HUDEP-2 (cell line): Measurements from ENCODE around the gene ZNF341.
A peak's percentile ranks its signal among the peaks of the same experiment; 100 is the strongest.

Source experiments
- DNase-seq, 76 experiments: peaks; one replicate each; lab custom pipeline; 2025; ENCODE audit not compliant: unreplicated experiment in 76 of 76; lab: John Stamatoyannopoulos, UW

ZNF341 gene

GRCh38 chr20:33838035-33838864, 106.5 kb downstream of the ZNF341 start:
- DNase-seq, result no peak

DNA sequence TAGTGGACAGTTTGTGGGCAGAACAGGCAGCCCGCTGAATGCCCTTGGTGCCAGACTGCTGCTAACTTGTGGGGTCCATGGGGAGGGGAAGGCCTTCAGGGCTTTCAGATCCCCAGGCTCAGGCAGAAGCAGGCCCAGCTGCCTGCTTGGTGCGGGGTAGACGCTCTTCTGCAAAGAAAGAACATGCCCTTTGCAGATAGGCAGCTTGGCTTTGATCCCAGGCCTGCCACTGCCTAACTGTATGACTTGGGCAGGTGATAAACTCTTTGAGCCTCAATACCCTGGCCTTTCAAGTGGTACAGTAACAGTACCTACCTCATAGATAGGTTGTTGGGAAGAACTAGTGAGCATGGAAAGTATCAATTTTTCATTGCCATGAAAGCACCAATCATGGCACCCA, 107.8 kb downstream of the ZNF341 start:
- peak in 74 of 76 experiments; percentile 23 to 94 (median 80) for DNase-seq

GRCh38 chr20:33840160-33840559, 108.4 kb downstream of the ZNF341 start:
- peak in 1 of 76 experiments; percentile 5 for DNase-seq

DNA sequence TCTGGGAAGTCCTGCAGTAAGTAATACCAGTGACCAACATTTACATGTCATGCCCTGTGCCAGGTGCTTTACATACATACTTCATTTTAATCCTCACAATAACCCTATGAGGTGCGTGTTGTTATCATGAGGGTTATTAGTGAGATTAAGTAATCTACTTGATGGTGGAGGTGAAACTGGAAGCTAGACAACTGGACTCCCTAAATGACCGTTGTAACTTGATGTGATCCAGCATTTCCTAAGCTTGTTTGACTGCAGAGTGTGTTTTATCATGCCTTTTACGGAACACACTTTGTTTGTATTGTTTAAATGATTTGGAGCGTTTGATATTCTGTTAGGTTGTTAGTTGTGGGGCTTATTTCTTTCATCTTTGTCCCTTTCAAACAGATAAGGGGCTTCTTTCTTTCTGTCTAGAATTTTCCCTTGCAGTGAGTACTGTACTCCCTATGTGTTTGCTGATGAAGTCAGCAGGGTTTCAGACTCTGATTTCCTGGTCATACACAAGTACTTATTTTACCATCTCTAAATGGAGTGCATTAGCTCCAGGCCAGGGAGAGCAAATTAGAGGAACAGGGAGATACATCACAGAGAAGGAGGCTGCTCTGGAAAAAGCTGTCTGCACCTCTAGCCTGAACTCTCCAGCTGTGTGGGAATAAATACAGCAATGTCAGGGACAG, 109.1 kb downstream of the ZNF341 start:
- DNase-seq, result no peak

DNA sequence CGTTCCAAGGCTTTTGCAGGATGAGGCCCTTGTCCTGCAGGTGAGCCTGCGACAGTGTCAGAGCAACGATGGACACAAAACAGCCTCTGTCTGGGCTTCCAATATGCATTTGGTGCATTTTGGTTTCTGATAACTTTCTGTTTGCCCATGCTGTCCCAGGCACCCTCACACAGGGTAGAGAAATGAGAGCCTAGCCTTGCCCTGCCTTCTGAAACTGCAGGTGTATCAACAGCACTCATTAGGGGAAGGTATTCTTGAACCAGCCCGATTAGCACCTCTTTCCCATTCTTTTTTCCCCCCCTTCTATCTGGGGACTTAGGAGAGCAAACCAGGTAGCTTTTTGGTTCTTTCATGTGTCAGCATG, 109.6 kb downstream of the ZNF341 start:
- DNase-seq, result no peak
